Osteocyte (in vitro differentiated cells): ENCODE results near the gene CRACDL. TPM values are rescaled to one million over a fixed set of nuclear protein-coding genes. Genes with fewer than 3 reads are reported as not detected.

Experiments
- DNase-seq: peaks from one replicate; pipeline ENCODE4 v3.0.0; 2021; ENCODE audit warnings: mixed read lengths; ENCODE audit not compliant: unreplicated experiment; ENCODE audit errors: extremely low spot score
- H3K27ac Mint-ChIP-seq: one replicate; pipeline ENCODE4 v1.8.0; 2021; ENCODE audit warnings: mild to moderate bottlenecking, mixed read lengths; ENCODE audit not compliant: unreplicated experiment
- H3K27me3 Mint-ChIP-seq: one replicate; pipeline ENCODE4 v1.8.0; 2021; ENCODE audit warnings: mixed read lengths; ENCODE audit not compliant: unreplicated experiment
- H3K36me3 Mint-ChIP-seq: one replicate; pipeline ENCODE4 v1.8.0; 2021; ENCODE audit warnings: mixed read lengths; ENCODE audit not compliant: unreplicated experiment
- H3K4me1 Mint-ChIP-seq: one replicate; pipeline ENCODE4 v1.8.0; 2021; ENCODE audit warnings: mixed read lengths; ENCODE audit not compliant: unreplicated experiment
- H3K4me3 Mint-ChIP-seq: one replicate; pipeline ENCODE4 v1.8.0; 2021; ENCODE audit warnings: mild to moderate bottlenecking, moderate library complexity, mixed read lengths; ENCODE audit not compliant: unreplicated experiment
- H3K9me3 Mint-ChIP-seq: one replicate; pipeline ENCODE4 v1.8.0; 2021; ENCODE audit warnings: mixed read lengths; ENCODE audit not compliant: unreplicated experiment
- total RNA-seq: library from RNA; stranded (reverse); gene quantifications from 2 replicates; pipeline ENCODE4 v1.2.1, GENCODE V29; 2021
- TF ChIP-seq, protein P1 (sequence below): fragments of 200-600 bp; sonication (generic); IDR thresholded peaks from 2 replicates; pipeline ENCODE4 v1.5.0; 2021; ENCODE audit warnings: antibody characterized with exemption, mild to moderate bottlenecking, moderate library complexity

CRACDL gene
- total RNA-seq, 1 donor from 2014 or later, result 1.3 TPM

DNA sequence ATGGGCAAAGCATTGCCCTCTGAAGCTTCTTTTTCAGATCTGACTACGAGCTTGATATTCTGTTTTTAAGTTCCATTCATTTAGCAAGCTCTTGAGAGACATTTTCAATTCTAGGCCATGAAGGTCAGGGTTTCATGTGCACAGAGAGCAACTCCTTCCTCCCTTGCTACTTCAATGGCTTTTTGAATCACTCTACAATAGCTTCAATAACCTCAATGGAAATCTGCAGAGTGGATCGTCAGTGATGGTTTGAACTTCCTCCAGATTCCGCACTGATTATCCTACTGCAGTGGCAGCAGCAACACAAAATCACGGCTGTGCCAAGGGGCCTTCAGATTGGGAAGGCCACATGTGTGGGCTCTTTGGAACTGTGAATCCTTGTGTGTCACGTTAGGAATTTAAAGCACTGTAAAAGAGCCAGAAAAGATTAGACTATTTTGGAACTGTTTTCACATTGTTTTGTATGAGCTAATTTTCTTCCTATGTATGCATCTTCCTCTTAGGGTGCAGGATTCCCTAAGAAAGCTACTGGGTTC, 116.7 kb downstream of the CRACDL start:
- Mint-ChIP-seq H3K27ac (no peak overlapping the region), H3K27me3 (peaks cover 52% of the 10 kb centered on the region), H3K4me1 (peaks cover 2% of the 10 kb centered on the region), H3K36me3 (no peaks in the 10 kb centered on the region), H3K4me3 (no peak overlapping the region), H3K9me3 (no peaks in the 10 kb centered on the region)
- TF ChIP-seq, protein P1, sequence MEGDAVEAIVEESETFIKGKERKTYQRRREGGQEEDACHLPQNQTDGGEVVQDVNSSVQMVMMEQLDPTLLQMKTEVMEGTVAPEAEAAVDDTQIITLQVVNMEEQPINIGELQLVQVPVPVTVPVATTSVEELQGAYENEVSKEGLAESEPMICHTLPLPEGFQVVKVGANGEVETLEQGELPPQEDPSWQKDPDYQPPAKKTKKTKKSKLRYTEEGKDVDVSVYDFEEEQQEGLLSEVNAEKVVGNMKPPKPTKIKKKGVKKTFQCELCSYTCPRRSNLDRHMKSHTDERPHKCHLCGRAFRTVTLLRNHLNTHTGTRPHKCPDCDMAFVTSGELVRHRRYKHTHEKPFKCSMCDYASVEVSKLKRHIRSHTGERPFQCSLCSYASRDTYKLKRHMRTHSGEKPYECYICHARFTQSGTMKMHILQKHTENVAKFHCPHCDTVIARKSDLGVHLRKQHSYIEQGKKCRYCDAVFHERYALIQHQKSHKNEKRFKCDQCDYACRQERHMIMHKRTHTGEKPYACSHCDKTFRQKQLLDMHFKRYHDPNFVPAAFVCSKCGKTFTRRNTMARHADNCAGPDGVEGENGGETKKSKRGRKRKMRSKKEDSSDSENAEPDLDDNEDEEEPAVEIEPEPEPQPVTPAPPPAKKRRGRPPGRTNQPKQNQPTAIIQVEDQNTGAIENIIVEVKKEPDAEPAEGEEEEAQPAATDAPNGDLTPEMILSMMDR, result no peak
- no peak for DNase-seq

DNA sequence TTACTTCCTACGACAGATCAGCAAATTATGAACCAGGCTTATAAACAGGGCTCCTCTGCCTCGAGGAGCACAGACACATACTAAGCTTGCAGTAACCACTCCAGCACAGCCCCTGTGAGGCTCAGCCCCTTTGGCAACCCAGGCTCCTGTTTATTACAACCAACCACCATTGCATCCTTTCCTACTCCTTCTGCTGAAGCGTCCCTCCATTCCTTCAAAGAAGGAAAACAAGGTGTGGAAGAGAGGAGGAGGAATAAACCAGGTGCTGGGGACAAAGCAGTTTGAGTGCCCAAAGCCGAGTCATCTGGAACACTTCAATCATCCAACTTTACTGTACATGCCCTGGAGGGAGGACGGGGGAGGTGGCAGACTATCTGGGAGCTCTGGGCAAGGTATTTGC, 117.9 kb downstream of the CRACDL start:
- H3K27me3 Mint-ChIP-seq, result peaks cover 49% of the 10 kb centered on the region
- no peak overlapping the region for H3K4me3 Mint-ChIP-seq
- H3K36me3 Mint-ChIP-seq, result no peaks in the 10 kb centered on the region
- H3K9me3 Mint-ChIP-seq, result no peaks in the 10 kb centered on the region
- TF ChIP-seq, protein P1, result no peak
- no peak overlapping the region for H3K27ac Mint-ChIP-seq
- H3K4me1 Mint-ChIP-seq, result no peaks in the 10 kb centered on the region
- DNase-seq, result no peak

DNA sequence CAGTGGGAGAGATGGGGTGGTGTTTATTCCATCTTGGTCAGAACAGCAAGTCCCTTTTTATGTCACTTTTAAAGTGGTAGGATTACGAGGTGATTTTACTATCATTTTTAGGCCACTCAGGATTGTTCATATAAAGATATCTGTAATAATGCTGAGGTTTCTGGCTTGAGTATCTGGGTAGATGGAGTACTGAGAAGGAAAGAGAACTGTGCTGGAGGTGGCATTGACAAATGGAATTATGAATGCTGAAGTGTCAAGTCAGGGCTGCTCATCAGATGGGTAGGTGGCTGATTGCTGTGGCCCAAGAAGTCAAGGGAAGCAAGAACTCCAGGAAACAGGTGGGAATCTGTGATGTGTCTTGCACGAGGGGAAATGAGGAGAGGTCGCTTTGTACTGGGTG, 119.7 kb downstream of the CRACDL start:
- DNase-seq, result no peak
- TF ChIP-seq, protein P1, result no peak
- Mint-ChIP-seq H3K27me3 (peaks cover 50% of the 10 kb centered on the region), H3K9me3 (no peaks in the 10 kb centered on the region), H3K4me1 (no peaks in the 10 kb centered on the region), H3K27ac (no peak overlapping the region), H3K4me3 (no peak overlapping the region), H3K36me3 (no peaks in the 10 kb centered on the region)

DNA sequence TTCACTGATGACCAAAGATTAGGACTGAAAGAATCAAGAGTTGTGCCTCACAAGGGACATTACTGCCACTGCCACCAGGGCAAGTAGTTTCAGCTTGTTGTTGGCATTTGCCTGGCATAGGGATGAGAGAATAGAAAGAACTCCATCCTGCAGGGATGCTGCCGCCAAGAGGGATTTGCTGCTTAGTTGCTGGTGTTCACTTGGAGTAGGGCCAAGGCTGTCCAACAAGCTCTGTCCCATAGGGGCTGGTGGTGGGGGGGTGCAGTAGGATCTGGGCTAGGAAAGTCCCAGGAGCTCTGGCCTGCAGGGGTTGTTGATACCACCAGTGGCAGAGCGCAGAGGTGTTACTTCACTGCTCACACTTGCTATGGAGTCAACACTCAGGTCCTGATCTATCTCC, 120.2 kb downstream of the CRACDL start:
- H3K9me3 Mint-ChIP-seq, result no peaks in the 10 kb centered on the region
- no peaks in the 10 kb centered on the region for H3K36me3 Mint-ChIP-seq
- no peak overlapping the region for H3K4me3 Mint-ChIP-seq
- TF ChIP-seq, protein P1, result no peak
- no peak for DNase-seq
- peaks cover 48% of the 10 kb centered on the region for H3K27me3 Mint-ChIP-seq
- no peaks in the 10 kb centered on the region for H3K4me1 Mint-ChIP-seq
- no peak overlapping the region for H3K27ac Mint-ChIP-seq

DNA sequence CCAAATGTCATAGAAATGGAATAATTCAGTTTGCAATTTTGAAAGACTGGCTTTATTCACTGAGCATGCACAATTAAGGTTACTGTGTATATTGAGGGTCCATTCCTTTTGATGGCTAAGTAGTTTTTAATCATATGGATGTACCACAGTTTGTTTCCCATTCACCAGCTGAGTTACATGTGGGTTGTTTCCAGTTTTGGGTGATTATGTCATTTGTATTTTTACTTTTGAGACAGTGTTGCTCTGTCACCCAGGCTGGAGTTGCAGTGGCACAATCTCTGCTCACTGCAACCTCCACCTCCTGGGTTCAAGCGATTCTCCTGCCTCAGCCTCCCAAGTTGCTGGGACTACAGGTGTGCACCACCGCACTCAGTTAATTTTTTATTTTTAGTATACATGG, 124.3 kb downstream of the CRACDL start:
- Mint-ChIP-seq H3K27me3 (peaks cover 53% of the 10 kb centered on the region), H3K4me3 (no peak overlapping the region), H3K36me3 (no peaks in the 10 kb centered on the region), H3K4me1 (peaks cover under 1% of the 10 kb centered on the region), H3K9me3 (no peaks in the 10 kb centered on the region), H3K27ac (no peak overlapping the region)
- TF ChIP-seq, protein P1, result no peak
- DNase-seq, result no peak
